Measurements from ENCODE around the gene GALNT18. TPM values are rescaled to one million over a fixed set of nuclear protein-coding genes. Genes with fewer than 3 reads are reported as not detected.

Gene GALNT18
- total and polyA plus RNA-seq, 2 experiments from 2014 or later: 4.3 to 10.8 TPM

GRCh38 chr11:11332141-11332710, 289.6 kb downstream of the GALNT18 start (continued):
- TF ChIP-seq ZNF462 (CRISPR knock-in tag; IDR thresholded peaks at IDR 0.05) (no peak), CREB1 (CRISPR knock-in tag; IDR thresholded peaks at IDR 0.05; ENCODE audit: low read depth) (no peak)

- ATAC-seq: no peak
- peaks cover 15% of the 10 kb centered on the region; the same call in 2 of the 3 replicates for H3K36me3 Mint-ChIP-seq (ENCODE audit: low read depth)
- H3K4me2 ChIP-seq: no peak overlapping the region
- no peak for TF ChIP-seq STAT1 (IDR thresholded peaks at IDR 0.05; ENCODE audit: unreplicated experiment)
- no peak for TF ChIP-seq CREB1 (CRISPR knock-in tag; IDR thresholded peaks at IDR 0.05; ENCODE audit: low read depth)
- no peak for TF ChIP-seq ZNF114 (CRISPR knock-in tag; IDR thresholded peaks at IDR 0.05)
- TF ChIP-seq ETS1 (IDR thresholded peaks at IDR 0.05): no peak
- no peak for TF ChIP-seq REST (IDR thresholded peaks at IDR 0.05; ENCODE audit: unreplicated experiment)
- no peak for TF ChIP-seq EZH2 (IDR thresholded peaks at IDR 0.05; ENCODE audit: low read depth, unreplicated experiment)
- no peak for TF ChIP-seq EZH2phosphoT487 (IDR thresholded peaks at IDR 0.05; ENCODE audit: unreplicated experiment)
- TF ChIP-seq POLR2AphosphoS5 (IDR thresholded peaks at IDR 0.05; ENCODE audit: low read depth): no peak
- TF ChIP-seq CTCF (conservative IDR thresholded peaks at IDR 0.05; ENCODE audit: low read depth in 2 of 2): no peak
- TF ChIP-seq JUNB (IDR thresholded peaks at IDR 0.05; ENCODE audit: unreplicated experiment): no peak
Measured at GRCh38 chr11:11329062-11329806, 292.6 kb downstream of the GALNT18 start.

More at GRCh38 chr11:11329062-11329806, 292.6 kb downstream of the GALNT18 start:
- no peaks in the 10 kb centered on the region for H4K20me1 ChIP-seq (replicated peaks; ENCODE audit: insufficient read depth)
- peak; percentile 7 for DNase-seq (ENCODE audit: low spot score)
- H3K4me3 ChIP-seq: no peak overlapping the region
- no peaks in the 10 kb centered on the region for H3K9me2 ChIP-seq (ENCODE audit: insufficient read depth)
- Mint-ChIP-seq H3K27me3 (ENCODE audit: insufficient read depth, low read depth, poor library complexity) (peaks cover 2% of the 10 kb centered on the region), H3K27ac (no peak overlapping the region), H3K9me3 (no peaks in the 10 kb centered on the region), H3K4me3 (no peak overlapping the region), H3K4me1 (0 out of 3 replicates have a peak, but pooled peaks cover 4% of the 10 kb centered on the region)
- no peaks in the 10 kb centered on the region for H3K4me1 ChIP-seq (ENCODE audit: insufficient read depth)
- no peak overlapping the region for H2AFZ ChIP-seq
- no peaks in the 10 kb centered on the region for H3K79me2 ChIP-seq (replicated peaks; ENCODE audit: insufficient read depth)
- H3K36me3 ChIP-seq (ENCODE audit: insufficient read depth): no peaks in the 10 kb centered on the region
- no peaks in the 10 kb centered on the region for H3F3A ChIP-seq (replicated peaks; ENCODE audit: low read depth)
- H3K27me3 ChIP-seq (ENCODE audit: insufficient read depth): no peaks in the 10 kb centered on the region
- no peak overlapping the region for H3K27ac ChIP-seq (ENCODE audit: low read depth)
